Measurements from ENCODE around the gene CYP27A1.

CYP27A1 gene

GRCh38 chr2:218780851-218781690 is 876 bp upstream of the CYP27A1 start:
- Histone ChIP-seq H3K36me3 (ENCODE audit: low read length) (no peaks in the 10 kb centered on the region), H3K27ac (ENCODE audit: low read depth, low read length) (no peak overlapping the region), H3K4me3 (ENCODE audit: insufficient read depth, low read length, poor library complexity, severe bottlenecking) (no peak overlapping the region), H3K27me3 (ENCODE audit: low read length) (no peaks in the 10 kb centered on the region), H2AFZ (ENCODE audit: low read depth, low read length, severe bottlenecking) (no peak overlapping the region), H4K20me1 (ENCODE audit: low read depth, low read length) (no peaks in the 10 kb centered on the region), H3K4me2 (ENCODE audit: low read depth, low read length, poor library complexity, severe bottlenecking) (no peak overlapping the region), H3F3A (ENCODE audit: insufficient read depth) (no peaks in the 10 kb centered on the region), H3K79me2 (ENCODE audit: insufficient read depth, low read length) (no peaks in the 10 kb centered on the region), H3K9ac (ENCODE audit: low read length) (no peak overlapping the region), H3K9me2 (replicated peaks; ENCODE audit: insufficient read depth, low read length) (no peaks in the 10 kb centered on the region), H3K9me3 (ENCODE audit: insufficient read depth, low read length) (no peaks in the 10 kb centered on the region; the same call in 1 of the 2 replicates)
- TF ChIP-seq CTCF (IDR thresholded peaks at IDR 0.05; ENCODE audit: insufficient read depth, low read length, poor library complexity, severe bottlenecking) (no peak), EZH2phosphoT487 (conservative IDR thresholded peaks at IDR 0.05; ENCODE audit: low read length) (no peak)

- Histone ChIP-seq H3K9me3 (ENCODE audit: insufficient read depth, low read length) (no peaks in the 10 kb centered on the region; the same call in 1 of the 2 replicates), H3F3A (ENCODE audit: insufficient read depth) (no peaks in the 10 kb centered on the region), H3K27ac (ENCODE audit: low read depth, low read length) (no peak overlapping the region), H3K27me3 (ENCODE audit: low read length) (no peaks in the 10 kb centered on the region), H3K4me3 (ENCODE audit: insufficient read depth, low read length, poor library complexity, severe bottlenecking) (no peak overlapping the region), H3K9ac (ENCODE audit: low read length) (no peak overlapping the region), H4K20me1 (ENCODE audit: low read depth, low read length) (no peaks in the 10 kb centered on the region), H3K36me3 (ENCODE audit: low read length) (no peaks in the 10 kb centered on the region), H3K9me2 (replicated peaks; ENCODE audit: insufficient read depth, low read length) (no peaks in the 10 kb centered on the region), H3K4me2 (ENCODE audit: low read depth, low read length, poor library complexity, severe bottlenecking) (no peak overlapping the region), H3K79me2 (ENCODE audit: insufficient read depth, low read length) (no peaks in the 10 kb centered on the region), H2AFZ (ENCODE audit: low read depth, low read length, severe bottlenecking) (no peak overlapping the region)
- TF ChIP-seq EZH2phosphoT487 (conservative IDR thresholded peaks at IDR 0.05; ENCODE audit: low read length) (no peak), CTCF (IDR thresholded peaks at IDR 0.05; ENCODE audit: insufficient read depth, low read length, poor library complexity, severe bottlenecking) (no peak)
Observed at GRCh38 chr2:218782528-218782844, 539 bp downstream of the CYP27A1 start.

GRCh38 chr2:218783688-218784087 is 1.7 kb downstream of the CYP27A1 start:
- no peaks in the 10 kb centered on the region for H3F3A ChIP-seq (ENCODE audit: insufficient read depth)
- H3K9ac ChIP-seq (ENCODE audit: low read length) = no peak overlapping the region
- H3K9me2 ChIP-seq (replicated peaks; ENCODE audit: insufficient read depth, low read length) = no peaks in the 10 kb centered on the region
- no peak overlapping the region for H3K4me3 ChIP-seq (ENCODE audit: insufficient read depth, low read length, poor library complexity, severe bottlenecking)
- no peaks in the 10 kb centered on the region for H3K27me3 ChIP-seq (ENCODE audit: low read length)
- TF ChIP-seq EZH2phosphoT487 (conservative IDR thresholded peaks at IDR 0.05; ENCODE audit: low read length) = no peak
- TF ChIP-seq CTCF (IDR thresholded peaks at IDR 0.05; ENCODE audit: insufficient read depth, low read length, poor library complexity, severe bottlenecking) = no peak
- H3K79me2 ChIP-seq (ENCODE audit: insufficient read depth, low read length) = no peaks in the 10 kb centered on the region
- H2AFZ ChIP-seq (ENCODE audit: low read depth, low read length, severe bottlenecking) = no peak overlapping the region
- no peaks in the 10 kb centered on the region for H3K9me3 ChIP-seq (ENCODE audit: insufficient read depth, low read length)
- H3K27ac ChIP-seq (ENCODE audit: low read depth, low read length) = no peak overlapping the region
- no peaks in the 10 kb centered on the region for H4K20me1 ChIP-seq (ENCODE audit: low read depth, low read length)
- H3K36me3 ChIP-seq (ENCODE audit: low read length) = no peaks in the 10 kb centered on the region
- H3K4me2 ChIP-seq (ENCODE audit: low read depth, low read length, poor library complexity, severe bottlenecking) = no peak overlapping the region
